ENCODE results near the gene JAZF1.

The JAZF1 gene

DNA sequence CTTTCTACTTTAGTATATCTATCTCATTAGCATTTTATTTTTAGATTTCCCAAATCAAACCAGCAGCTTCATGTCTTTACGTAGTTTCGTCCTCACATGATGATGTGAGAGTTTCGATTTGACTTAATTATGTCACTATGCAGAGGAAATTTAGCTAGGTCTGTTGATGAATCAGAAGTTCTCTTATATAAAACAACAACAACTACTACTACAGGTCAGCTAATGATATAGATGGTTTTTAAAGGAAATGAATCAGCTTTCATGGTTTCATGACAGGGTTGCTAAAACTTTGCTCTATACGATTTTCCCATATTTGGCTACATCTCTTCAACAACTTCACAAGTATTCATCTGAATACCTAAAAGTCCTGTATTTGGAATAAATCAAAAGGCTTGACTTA is 28.6 kb downstream of the JAZF1 start:
- no peaks in the 10 kb centered on the region for H3K9me2 ChIP-seq (replicated peaks; ENCODE audit: insufficient read depth, low read length)
- H3K4me3 ChIP-seq (ENCODE audit: insufficient read depth, low read length, poor library complexity, severe bottlenecking): no peak overlapping the region
- TF ChIP-seq, protein P1, sequence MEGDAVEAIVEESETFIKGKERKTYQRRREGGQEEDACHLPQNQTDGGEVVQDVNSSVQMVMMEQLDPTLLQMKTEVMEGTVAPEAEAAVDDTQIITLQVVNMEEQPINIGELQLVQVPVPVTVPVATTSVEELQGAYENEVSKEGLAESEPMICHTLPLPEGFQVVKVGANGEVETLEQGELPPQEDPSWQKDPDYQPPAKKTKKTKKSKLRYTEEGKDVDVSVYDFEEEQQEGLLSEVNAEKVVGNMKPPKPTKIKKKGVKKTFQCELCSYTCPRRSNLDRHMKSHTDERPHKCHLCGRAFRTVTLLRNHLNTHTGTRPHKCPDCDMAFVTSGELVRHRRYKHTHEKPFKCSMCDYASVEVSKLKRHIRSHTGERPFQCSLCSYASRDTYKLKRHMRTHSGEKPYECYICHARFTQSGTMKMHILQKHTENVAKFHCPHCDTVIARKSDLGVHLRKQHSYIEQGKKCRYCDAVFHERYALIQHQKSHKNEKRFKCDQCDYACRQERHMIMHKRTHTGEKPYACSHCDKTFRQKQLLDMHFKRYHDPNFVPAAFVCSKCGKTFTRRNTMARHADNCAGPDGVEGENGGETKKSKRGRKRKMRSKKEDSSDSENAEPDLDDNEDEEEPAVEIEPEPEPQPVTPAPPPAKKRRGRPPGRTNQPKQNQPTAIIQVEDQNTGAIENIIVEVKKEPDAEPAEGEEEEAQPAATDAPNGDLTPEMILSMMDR (IDR thresholded peaks at IDR 0.05; ENCODE audit: insufficient read depth, low read length, poor library complexity, severe bottlenecking): no peak
- TF ChIP-seq EZH2phosphoT487 (conservative IDR thresholded peaks at IDR 0.05; ENCODE audit: low read length): no peak
- H3F3A ChIP-seq (ENCODE audit: insufficient read depth): peaks cover 12% of the 10 kb centered on the region
- H3K36me3 ChIP-seq (ENCODE audit: low read length): no peaks in the 10 kb centered on the region
- H3K27ac ChIP-seq (ENCODE audit: low read depth, low read length): no peak overlapping the region
- no peaks in the 10 kb centered on the region for H3K27me3 ChIP-seq (ENCODE audit: low read length)
- H4K20me1 ChIP-seq (ENCODE audit: low read depth, low read length): 0 out of 2 replicates have a peak, but pooled peaks cover 6% of the 10 kb centered on the region
- H3K9ac ChIP-seq (ENCODE audit: low read length): no peak overlapping the region
- H3K4me2 ChIP-seq (ENCODE audit: low read depth, low read length, poor library complexity, severe bottlenecking): no peak overlapping the region
- H3K79me2 ChIP-seq (ENCODE audit: insufficient read depth, low read length): no peaks in the 10 kb centered on the region
- no peaks in the 10 kb centered on the region for H3K9me3 ChIP-seq (ENCODE audit: insufficient read depth, low read length)
- no peak overlapping the region for H2AFZ ChIP-seq (ENCODE audit: low read depth, low read length, severe bottlenecking)

DNA sequence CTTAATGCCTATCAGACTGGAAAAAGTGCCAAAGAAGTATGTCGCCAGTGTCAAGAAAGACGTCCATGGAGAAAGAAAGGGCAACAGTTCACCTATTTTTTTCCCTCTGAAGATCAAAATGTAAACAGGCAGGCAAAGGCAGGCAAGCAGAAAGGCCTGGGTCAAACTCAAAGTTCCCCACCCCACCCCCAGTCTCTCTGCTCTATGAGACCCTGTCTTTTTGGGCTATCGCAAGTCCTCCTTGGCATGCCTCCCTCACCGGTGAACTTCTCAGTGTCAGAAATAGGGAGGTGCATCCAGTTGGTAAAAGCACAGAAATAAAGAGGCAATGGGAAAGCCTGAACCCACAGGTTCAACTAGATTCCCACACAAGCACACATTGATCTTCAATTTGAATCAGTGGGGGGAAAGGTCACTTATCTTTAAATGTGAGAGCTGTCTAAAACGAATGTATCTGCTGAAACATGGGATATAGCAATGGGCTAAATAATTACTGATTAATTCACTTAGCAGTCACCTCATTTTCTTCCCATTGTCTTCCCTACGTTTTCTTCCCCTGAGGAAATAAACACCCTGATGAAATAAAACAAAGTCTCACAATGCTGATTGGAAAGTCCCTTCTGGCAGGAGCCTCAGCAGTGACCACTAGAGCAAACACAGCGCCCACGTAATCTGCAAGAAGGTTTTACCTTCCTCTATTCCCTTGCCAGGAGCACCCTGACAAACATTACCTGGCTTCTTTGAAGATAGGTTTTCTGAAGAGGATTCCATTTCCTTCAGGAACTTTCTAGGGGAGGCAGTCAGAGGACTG is 31.1 kb downstream of the JAZF1 start:
- Histone ChIP-seq H3K4me2 (ENCODE audit: low read depth, low read length, poor library complexity, severe bottlenecking) (no peak overlapping the region), H3K9ac (ENCODE audit: low read length) (no peak overlapping the region)

DNA sequence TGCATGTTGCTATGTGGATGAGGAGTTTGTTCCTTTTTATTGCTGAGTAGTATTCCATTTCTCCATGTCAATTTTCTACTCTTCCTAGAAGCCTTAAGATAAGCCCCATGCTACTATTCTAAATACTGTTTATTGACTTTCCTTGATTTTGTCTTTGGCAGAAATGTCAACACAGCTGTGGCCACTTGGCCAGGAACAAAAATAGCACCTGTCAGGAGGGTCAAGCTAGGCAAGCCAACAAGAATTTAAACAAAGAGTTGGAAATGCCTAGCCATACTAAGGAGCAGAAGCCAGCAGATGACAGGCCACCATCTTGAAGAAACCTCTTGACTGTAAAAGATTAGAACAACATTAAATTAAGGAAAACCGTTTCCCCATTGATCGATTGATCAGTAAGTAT is 34.7 kb downstream of the JAZF1 start:
- Histone ChIP-seq H3K36me3 (ENCODE audit: low read length) (no peaks in the 10 kb centered on the region), H3K27ac (ENCODE audit: low read depth, low read length) (no peak overlapping the region), H3K4me3 (ENCODE audit: insufficient read depth, low read length, poor library complexity, severe bottlenecking) (no peak overlapping the region), H2AFZ (ENCODE audit: low read depth, low read length, severe bottlenecking) (no peak overlapping the region), H3K79me2 (ENCODE audit: insufficient read depth, low read length) (no peaks in the 10 kb centered on the region), H4K20me1 (ENCODE audit: low read depth, low read length) (no peaks in the 10 kb centered on the region), H3K9me3 (ENCODE audit: insufficient read depth, low read length) (no peaks in the 10 kb centered on the region), H3K27me3 (ENCODE audit: low read length) (no peaks in the 10 kb centered on the region), H3K9me2 (replicated peaks; ENCODE audit: insufficient read depth, low read length) (no peaks in the 10 kb centered on the region), H3F3A (ENCODE audit: insufficient read depth) (no peaks in the 10 kb centered on the region), H3K9ac (ENCODE audit: low read length) (no peak overlapping the region), H3K4me2 (ENCODE audit: low read depth, low read length, poor library complexity, severe bottlenecking) (no peak overlapping the region)
- TF ChIP-seq, protein P1 (IDR thresholded peaks at IDR 0.05; ENCODE audit: insufficient read depth, low read length, poor library complexity, severe bottlenecking): no peak
- no peak for TF ChIP-seq EZH2phosphoT487 (conservative IDR thresholded peaks at IDR 0.05; ENCODE audit: low read length)

More for the DNA sequence above, 31.1 kb downstream of the JAZF1 start:
- H3F3A ChIP-seq (ENCODE audit: insufficient read depth): no peaks in the 10 kb centered on the region; the same call in 1 of the 2 replicates
- H3K9me3 ChIP-seq (ENCODE audit: insufficient read depth, low read length): no peaks in the 10 kb centered on the region
- no peak overlapping the region for H3K4me3 ChIP-seq (ENCODE audit: insufficient read depth, low read length, poor library complexity, severe bottlenecking)
- 0 out of 2 replicates have a peak, but pooled peaks cover 2% of the 10 kb centered on the region for H4K20me1 ChIP-seq (ENCODE audit: low read depth, low read length)
- TF ChIP-seq, protein P1 (IDR thresholded peaks at IDR 0.05; ENCODE audit: insufficient read depth, low read length, poor library complexity, severe bottlenecking): no peak
- TF ChIP-seq EZH2phosphoT487 (conservative IDR thresholded peaks at IDR 0.05; ENCODE audit: low read length): no peak
- no peaks in the 10 kb centered on the region for H3K79me2 ChIP-seq (ENCODE audit: insufficient read depth, low read length)
- no peaks in the 10 kb centered on the region for H3K36me3 ChIP-seq (ENCODE audit: low read length)
- H3K27me3 ChIP-seq (ENCODE audit: low read length): no peaks in the 10 kb centered on the region
- no peak overlapping the region for H3K27ac ChIP-seq (ENCODE audit: low read depth, low read length)
- no peak overlapping the region for H2AFZ ChIP-seq (ENCODE audit: low read depth, low read length, severe bottlenecking)
- no peaks in the 10 kb centered on the region for H3K9me2 ChIP-seq (replicated peaks; ENCODE audit: insufficient read depth, low read length)

All from SU-DHL-6 (cell line).